ENCODE measurements around the gene PLCD3.

PLCD3 gene

DNA sequence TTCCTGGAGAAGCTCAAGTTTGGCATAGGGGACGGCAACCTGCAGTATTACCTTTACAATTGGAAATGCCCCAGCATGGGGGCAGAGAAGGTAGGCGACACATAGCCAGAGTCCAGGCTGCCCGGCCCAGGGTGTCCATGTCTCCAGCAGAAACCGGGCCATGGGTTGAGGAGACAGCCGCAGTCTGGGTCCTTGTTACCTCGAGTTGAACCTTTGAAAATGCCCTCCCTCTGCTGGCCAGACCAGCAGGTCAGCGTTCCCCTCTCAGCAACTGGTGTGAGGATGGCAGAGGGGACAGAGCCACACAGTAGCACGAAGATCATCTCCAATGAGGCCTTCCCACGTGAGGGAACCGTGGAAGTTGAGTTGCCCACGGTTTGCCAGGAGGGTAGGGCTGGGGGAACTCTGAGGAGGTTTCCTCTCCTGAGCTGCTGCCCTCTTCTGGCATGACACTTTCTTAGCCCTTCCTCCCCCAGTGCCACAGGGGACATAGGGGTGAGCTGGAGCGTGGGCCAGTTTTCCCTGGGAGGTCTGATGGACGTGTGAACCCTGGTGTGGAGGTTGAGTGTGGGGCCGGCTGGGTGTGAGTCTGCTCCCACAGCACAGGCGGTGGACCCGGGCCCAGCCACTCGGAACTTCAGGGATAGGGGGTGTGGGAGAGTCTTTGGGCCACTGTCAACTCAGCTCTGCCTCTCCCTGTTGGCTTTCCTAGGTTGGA, 27.2 kb downstream of the PLCD3 start:
- DNase-seq (ENCODE audit: extremely low read depth, low read depth), result no peak
- H3K4me3 ChIP-seq (replicated peaks; ENCODE audit: low read depth, low read length), result no peak overlapping the region
- TF ChIP-seq, protein P1, sequence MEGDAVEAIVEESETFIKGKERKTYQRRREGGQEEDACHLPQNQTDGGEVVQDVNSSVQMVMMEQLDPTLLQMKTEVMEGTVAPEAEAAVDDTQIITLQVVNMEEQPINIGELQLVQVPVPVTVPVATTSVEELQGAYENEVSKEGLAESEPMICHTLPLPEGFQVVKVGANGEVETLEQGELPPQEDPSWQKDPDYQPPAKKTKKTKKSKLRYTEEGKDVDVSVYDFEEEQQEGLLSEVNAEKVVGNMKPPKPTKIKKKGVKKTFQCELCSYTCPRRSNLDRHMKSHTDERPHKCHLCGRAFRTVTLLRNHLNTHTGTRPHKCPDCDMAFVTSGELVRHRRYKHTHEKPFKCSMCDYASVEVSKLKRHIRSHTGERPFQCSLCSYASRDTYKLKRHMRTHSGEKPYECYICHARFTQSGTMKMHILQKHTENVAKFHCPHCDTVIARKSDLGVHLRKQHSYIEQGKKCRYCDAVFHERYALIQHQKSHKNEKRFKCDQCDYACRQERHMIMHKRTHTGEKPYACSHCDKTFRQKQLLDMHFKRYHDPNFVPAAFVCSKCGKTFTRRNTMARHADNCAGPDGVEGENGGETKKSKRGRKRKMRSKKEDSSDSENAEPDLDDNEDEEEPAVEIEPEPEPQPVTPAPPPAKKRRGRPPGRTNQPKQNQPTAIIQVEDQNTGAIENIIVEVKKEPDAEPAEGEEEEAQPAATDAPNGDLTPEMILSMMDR (IDR thresholded peaks at IDR 0.05; ENCODE audit: low read depth, low read length, missing control alignments), result no peak

DNA sequence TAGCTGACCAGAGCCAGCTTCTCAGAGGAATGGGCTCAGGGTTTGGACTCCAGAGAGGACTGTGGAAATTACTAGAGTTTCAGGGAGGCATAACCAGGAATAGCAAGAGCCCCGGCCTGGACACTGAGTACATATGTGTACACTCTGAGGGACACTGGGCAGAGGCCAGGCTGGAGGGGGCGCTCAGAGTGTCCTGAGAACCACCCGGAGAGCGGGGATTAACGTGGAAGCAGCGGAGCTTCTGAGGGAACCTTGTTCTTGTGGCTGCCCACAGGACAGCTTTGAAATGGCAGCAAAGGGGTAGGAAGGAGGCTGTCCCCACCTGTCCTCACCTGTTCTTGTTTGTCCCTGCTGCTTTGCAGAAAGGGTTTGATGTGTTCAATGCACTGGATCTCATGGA, 27.8 kb downstream of the PLCD3 start:
- TF ChIP-seq, protein P1 (IDR thresholded peaks at IDR 0.05; ENCODE audit: low read depth, low read length, missing control alignments), result no peak
- no peak for DNase-seq (ENCODE audit: extremely low read depth, low read depth)
- H3K4me3 ChIP-seq (replicated peaks; ENCODE audit: low read depth, low read length), result no peak overlapping the region

DNA sequence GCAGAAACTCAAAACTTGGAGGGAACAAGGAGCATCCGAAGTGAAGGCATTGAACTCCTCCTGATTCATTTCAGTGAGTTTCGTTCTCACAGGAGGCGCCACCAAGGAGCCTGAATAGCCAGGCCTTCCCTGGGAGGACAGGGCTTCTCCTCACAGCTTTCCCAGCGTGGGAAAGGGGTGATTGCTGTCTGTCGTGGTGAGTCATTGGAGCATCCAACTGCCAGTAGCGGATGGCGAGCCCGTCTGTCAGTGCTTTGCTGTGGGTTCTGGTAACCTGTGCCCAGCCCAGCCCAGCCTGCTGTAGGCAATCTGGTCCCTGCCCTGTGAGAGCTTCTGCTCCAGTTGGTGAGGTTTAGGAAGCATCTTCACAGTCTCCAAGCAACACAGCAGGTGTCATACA, 28.3 kb downstream of the PLCD3 start:
- TF ChIP-seq, protein P1 (IDR thresholded peaks at IDR 0.05; ENCODE audit: low read depth, low read length, missing control alignments), result no peak
- no peak for DNase-seq (ENCODE audit: extremely low read depth, low read depth)
- H3K4me3 ChIP-seq (replicated peaks; ENCODE audit: low read depth, low read length), result no peak overlapping the region

DNA sequence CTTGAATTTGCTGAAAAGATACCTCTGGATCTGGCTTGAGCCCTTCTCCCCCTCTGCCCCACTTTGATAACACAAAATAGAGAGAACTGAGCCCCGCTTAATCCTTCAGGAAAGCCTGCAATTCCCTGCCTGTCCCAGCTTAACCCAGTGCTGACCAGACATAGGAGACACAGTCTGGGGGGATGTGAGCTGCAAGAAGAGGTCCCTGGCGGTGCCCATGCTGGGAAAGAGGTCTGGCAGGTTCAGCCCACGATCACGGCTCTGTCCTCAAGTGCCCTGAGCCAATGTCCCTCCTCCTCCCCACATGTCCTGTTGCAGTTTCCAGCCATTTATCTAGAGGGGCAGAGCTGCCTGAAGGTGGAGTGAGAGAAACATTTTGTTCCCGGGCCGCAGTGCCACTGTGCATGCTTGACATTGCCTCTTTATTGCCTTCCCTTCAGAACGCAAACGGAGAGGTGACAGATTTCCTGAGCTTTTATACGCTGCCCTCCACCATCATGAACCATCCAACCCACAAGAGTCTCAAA, 29.0 kb downstream of the PLCD3 start:
- no peak for DNase-seq (ENCODE audit: extremely low read depth, low read depth)
- TF ChIP-seq, protein P1 (IDR thresholded peaks at IDR 0.05; ENCODE audit: low read depth, low read length, missing control alignments), result no peak
- no peak overlapping the region for H3K4me3 ChIP-seq (replicated peaks; ENCODE audit: low read depth, low read length)

DNA sequence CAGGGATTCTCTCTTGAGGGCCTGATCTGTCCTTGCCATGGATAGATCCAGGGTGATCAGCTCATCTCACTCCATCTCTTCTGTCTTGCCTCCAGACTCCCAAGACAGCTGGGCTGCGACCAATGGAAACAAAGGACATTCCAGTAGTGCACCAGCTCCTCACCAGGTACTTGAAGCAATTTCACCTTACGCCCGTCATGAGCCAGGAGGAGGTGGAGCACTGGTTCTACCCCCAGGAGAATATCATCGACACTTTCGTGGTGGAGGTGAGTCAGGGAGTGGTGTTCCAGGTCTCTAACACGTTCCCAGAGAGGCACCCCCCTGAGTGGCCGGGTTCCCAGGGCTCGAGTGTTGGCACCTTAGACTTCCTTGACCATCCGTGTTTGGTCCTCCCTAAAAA, 29.5 kb downstream of the PLCD3 start:
- no peak overlapping the region for H3K4me3 ChIP-seq (replicated peaks; ENCODE audit: low read depth, low read length)
- no peak for DNase-seq (ENCODE audit: extremely low read depth, low read depth)
- TF ChIP-seq, protein P1 (IDR thresholded peaks at IDR 0.05; ENCODE audit: low read depth, low read length, missing control alignments), result no peak

DNA sequence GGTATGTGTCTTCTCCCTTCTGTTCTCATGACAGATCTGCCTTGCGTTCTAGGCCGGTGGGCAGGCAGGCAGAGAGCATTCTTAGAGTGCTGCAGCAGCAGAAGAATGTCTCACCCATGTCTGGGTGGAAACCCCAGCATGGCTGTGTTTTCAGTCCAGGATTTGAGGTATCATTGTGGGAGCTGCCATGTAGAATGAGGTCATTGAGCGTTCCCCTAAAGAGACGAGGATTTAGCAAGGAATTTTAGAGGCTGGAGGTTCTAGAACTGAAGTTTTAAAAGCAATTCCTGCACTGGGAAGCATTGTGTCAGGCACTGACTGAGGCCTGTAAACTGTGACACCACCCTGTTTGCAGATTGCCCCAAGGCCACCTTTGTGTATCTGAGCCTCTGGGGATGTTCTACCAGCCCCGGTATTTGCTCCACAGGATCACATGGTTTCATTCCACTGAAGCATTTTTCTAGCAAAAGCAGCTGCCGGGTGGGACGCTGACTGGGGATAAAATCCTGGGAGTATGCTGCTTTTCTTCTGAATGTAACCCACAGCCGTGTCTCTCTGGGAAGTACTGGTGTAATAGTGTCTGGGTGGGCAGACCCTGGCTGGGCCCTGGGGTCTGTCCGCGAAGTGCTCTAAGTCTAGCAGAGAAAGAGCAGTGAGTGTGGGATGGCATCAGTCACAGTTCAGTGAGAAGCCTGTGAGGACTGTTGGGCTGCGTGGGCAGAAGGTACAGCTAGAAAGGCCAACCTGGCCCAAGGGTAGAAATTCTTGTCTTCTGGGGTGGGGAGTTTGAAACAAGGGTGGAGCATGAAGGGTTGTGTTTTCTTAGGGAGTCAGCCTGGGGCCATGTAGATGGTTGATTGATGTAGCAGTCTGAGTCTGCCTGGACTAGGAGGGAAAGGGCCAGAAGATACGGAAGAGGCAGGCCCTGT, 30.2 kb downstream of the PLCD3 start:
- H3K4me3 ChIP-seq (replicated peaks; ENCODE audit: low read depth, low read length), result no peak overlapping the region
- TF ChIP-seq, protein P1 (IDR thresholded peaks at IDR 0.05; ENCODE audit: low read depth, low read length, missing control alignments), result no peak
- DNase-seq (ENCODE audit: extremely low read depth, low read depth), result no peak

All from HFF-Myc (cell line).